GM12892 (cell line): ENCODE results near the gene ATXN1.
A peak's percentile ranks its signal among the peaks of the same experiment; 100 is the strongest.

ENCODE experiments used
- DNase-seq: peaks from one replicate; pipeline ENCODE4 v3.0.0; 2011; ENCODE audit not compliant: insufficient read length
- FAIRE-seq: peaks from 2 replicates; lab custom pipeline; 2011; peaks lifted over from hg19 to GRCh38; lab: Jason Lieb, UNC
- POLR2A ChIP-seq: IDR thresholded peaks from 2 replicates; pipeline ENCODE4 v1.6.1; 2011; ENCODE audit warnings: low read depth, low read length, control low read depth
- POLR2AphosphoS5 ChIP-seq: IDR thresholded peaks from 2 replicates; pipeline ENCODE4 v1.6.1; 2011; ENCODE audit warnings: low read depth, low read length, control low read depth
- TAF1 ChIP-seq: IDR thresholded peaks from 2 replicates; pipeline ENCODE4 v1.6.1; 2011; ENCODE audit warnings: low read depth, mild to moderate bottlenecking, control low read depth, low read length, borderline replicate concordance

Gene ATXN1

GRCh38 chr6:16765235-16765634 is 4.0 kb upstream of the ATXN1 start:
- TF ChIP-seq TAF1 (no peak), POLR2A (no peak), POLR2AphosphoS5 (no peak)
- DNase-seq, result no peak
- no peak for FAIRE-seq

GRCh38 chr6:16764188-16764950 is 3.1 kb upstream of the ATXN1 start:
- DNase-seq (no peak), FAIRE-seq (peak; percentile 24)
- TF ChIP-seq POLR2AphosphoS5 (no peak), TAF1 (no peak), POLR2A (no peak)

GRCh38 chr6:16762550-16763477 is 1.6 kb upstream of the ATXN1 start:
- no peak for DNase-seq
- FAIRE-seq, result peak; percentile 81
- TF ChIP-seq POLR2A (no peak), TAF1 (no peak), POLR2AphosphoS5 (no peak)

- DNase-seq (no peak), FAIRE-seq (peak; percentile 21)
- TF ChIP-seq TAF1, result no peak
- no peak for TF ChIP-seq POLR2A
Measured at GRCh38 chr6:16762268-16762549, 949 bp upstream of the ATXN1 start.

GRCh38 chr6:16761471-16762267 is 409 bp upstream of the ATXN1 start:
- FAIRE-seq (peak; percentile 51), DNase-seq (peak; percentile 49)
- 0 out of 2 replicates have a peak, but pooled peaks have one; percentile 8 for TF ChIP-seq TAF1
- TF ChIP-seq POLR2A, result peak; percentile 44; the same call in 1 of the 2 replicates
- TF ChIP-seq POLR2AphosphoS5, result no peak

- TF ChIP-seq POLR2A (peak; percentile 59; the same call in 1 of the 2 replicates), TAF1 (peak; percentile 53; the same call in 1 of the 2 replicates), POLR2AphosphoS5 (peak; percentile 37; the same call in 1 of the 2 replicates)
- DNase-seq, result peak; percentile 47
- FAIRE-seq, result peak; percentile 70
Measured at GRCh38 chr6:16759646-16760515, 1.4 kb downstream of the ATXN1 start.

- DNase-seq (no peak), FAIRE-seq (no peak)
- TF ChIP-seq POLR2A, result no peak
- no peak for TF ChIP-seq TAF1
- TF ChIP-seq POLR2AphosphoS5, result no peak
Measured at GRCh38 chr6:16759181-16759645, 2.0 kb downstream of the ATXN1 start.

- DNase-seq (no peak), FAIRE-seq (no peak)
- no peak for TF ChIP-seq POLR2AphosphoS5
- TF ChIP-seq POLR2A, result no peak
- TF ChIP-seq TAF1, result no peak
Measured at GRCh38 chr6:16758163-16758975, 2.9 kb downstream of the ATXN1 start.

- DNase-seq, result no peak
- TF ChIP-seq POLR2A (no peak), POLR2AphosphoS5 (no peak), TAF1 (no peak)
- FAIRE-seq, result no peak
Measured at GRCh38 chr6:16757332-16757731, 3.9 kb downstream of the ATXN1 start.
